B cell (primary cell): ENCODE data around the gene TLE3.
A peak's percentile ranks its signal among the peaks of the same experiment; 100 is the strongest.

ENCODE experiments used
- CTCF ChIP-seq: fragments of 200-600 bp; IDR thresholded peaks from one replicate; pipeline ENCODE4 v1.8.0; 2022; ENCODE audit warnings: antibody characterized with exemption, mild to moderate bottlenecking
- EZH2 ChIP-seq: IDR thresholded peaks from 2 replicates; pipeline ENCODE4 v1.6.1; 2012; ENCODE audit warnings: borderline replicate concordance, low read depth, mild to moderate bottlenecking, moderate library complexity, low read length; ENCODE audit not compliant: insufficient read depth, poor library complexity, severe bottlenecking

GRCh38 chr15:70095408-70096214, 2.1 kb downstream of the TLE3 start:
- TF ChIP-seq CTCF = peak; percentile 58
- TF ChIP-seq EZH2 = no peak
